GM18870 (cell line): ENCODE measurements around the gene B4GALT3.

Experiments
- ATAC-seq: cut with Tn5 transposase; IDR thresholded peaks from one replicate; pipeline ENCODE4 v1.9.1; 2021; ENCODE audit warnings: moderate library complexity; ENCODE audit not compliant: unreplicated experiment

B4GALT3 gene

GRCh38 chr1:161131523-161132409, 45.5 kb downstream of the B4GALT3 start:
- ATAC-seq, result no peak

- ATAC-seq, result no peak
These were observed 47.0 kb downstream of the B4GALT3 start for GRCh38 chr1:161130266-161130665.

- no peak for ATAC-seq
These were observed 48.5 kb downstream of the B4GALT3 start for GRCh38 chr1:161128591-161129420.

- no peak for ATAC-seq
These were observed 49.7 kb downstream of the B4GALT3 start for GRCh38 chr1:161127649-161128048.

- no peak for ATAC-seq
These were observed 54.3 kb downstream of the B4GALT3 start for GRCh38 chr1:161122967-161123366.

- ATAC-seq, result no peak
These were observed 55.5 kb downstream of the B4GALT3 start for GRCh38 chr1:161121834-161122233.
